ENCODE data around the gene NAPA. TPM values are rescaled to one million over a fixed set of nuclear protein-coding genes. Genes with fewer than 3 reads are reported as not detected.
A peak's percentile ranks its signal among the peaks of the same experiment; 100 is the strongest.
"Not testable (repeated sequence)": the region's sequence is repeated elsewhere in the genome, so short reads cannot be mapped to it uniquely, and the experiment has no call there.

NAPA gene
- total RNA-seq, 1 experiment from 2014 or later = 80.4 TPM

DNA sequence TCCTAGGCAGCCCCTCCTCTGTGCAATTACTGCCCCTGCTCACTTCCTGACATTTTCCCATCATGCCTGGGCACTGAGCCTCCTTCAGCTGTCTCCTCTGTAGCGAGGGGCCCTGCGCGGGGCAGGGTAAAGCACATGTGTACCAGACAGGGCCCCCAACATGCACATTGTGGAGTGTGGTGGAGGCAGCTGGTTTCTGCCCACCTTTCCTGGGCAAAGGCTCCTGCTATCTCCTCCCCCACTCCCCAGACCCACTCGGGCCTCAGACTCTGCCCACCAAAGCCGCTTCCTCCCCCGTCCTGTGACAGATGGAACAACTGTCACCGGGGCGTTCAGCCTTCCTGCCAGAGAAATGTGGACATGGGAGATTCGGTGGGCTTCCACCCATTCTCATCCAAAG lies 28.0 kb downstream of the NAPA start:
- no peaks in the 10 kb centered on the region for H3K27me3 ChIP-seq (ENCODE audit: insufficient read depth, low read depth)
- ChIA-PET CTCF (no interaction called here), POLR2A (ENCODE audit: unreplicated experiment) (no interaction called here)
- no peak overlapping the region for H3K4me3 ChIP-seq
- H3K36me3 ChIP-seq (ENCODE audit: low read depth) = no peaks in the 10 kb centered on the region
- H3K4me2 ChIP-seq = no peak overlapping the region
- BruUV-seq (replicated peaks) = no TSS peak
- no peak for DNase-seq
- H2AFZ ChIP-seq = no peak overlapping the region
- no peak for TF ChIP-seq EZH2 (IDR thresholded peaks at IDR 0.05; ENCODE audit: low read depth)
- TF ChIP-seq, protein P1, sequence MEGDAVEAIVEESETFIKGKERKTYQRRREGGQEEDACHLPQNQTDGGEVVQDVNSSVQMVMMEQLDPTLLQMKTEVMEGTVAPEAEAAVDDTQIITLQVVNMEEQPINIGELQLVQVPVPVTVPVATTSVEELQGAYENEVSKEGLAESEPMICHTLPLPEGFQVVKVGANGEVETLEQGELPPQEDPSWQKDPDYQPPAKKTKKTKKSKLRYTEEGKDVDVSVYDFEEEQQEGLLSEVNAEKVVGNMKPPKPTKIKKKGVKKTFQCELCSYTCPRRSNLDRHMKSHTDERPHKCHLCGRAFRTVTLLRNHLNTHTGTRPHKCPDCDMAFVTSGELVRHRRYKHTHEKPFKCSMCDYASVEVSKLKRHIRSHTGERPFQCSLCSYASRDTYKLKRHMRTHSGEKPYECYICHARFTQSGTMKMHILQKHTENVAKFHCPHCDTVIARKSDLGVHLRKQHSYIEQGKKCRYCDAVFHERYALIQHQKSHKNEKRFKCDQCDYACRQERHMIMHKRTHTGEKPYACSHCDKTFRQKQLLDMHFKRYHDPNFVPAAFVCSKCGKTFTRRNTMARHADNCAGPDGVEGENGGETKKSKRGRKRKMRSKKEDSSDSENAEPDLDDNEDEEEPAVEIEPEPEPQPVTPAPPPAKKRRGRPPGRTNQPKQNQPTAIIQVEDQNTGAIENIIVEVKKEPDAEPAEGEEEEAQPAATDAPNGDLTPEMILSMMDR (conservative IDR thresholded peaks at IDR 0.05) = no peak
- peaks cover 7% of the 10 kb centered on the region for H3K79me2 ChIP-seq (ENCODE audit: low read depth)
- no peaks in the 10 kb centered on the region for H3K9me2 ChIP-seq (ENCODE audit: insufficient read depth)
- H3K4me1 ChIP-seq (replicated peaks; ENCODE audit: insufficient read depth) = peaks cover 10% of the 10 kb centered on the region; the same call in 1 of the 2 replicates
- intact Hi-C loops (cut with micrococcal nuclease; ENCODE audit: unreplicated experiment) = no loop called here
- H4K20me1 ChIP-seq (ENCODE audit: insufficient read depth) = no peaks in the 10 kb centered on the region
- peaks cover 18% of the 10 kb centered on the region for H3F3A ChIP-seq (ENCODE audit: insufficient read depth, low read depth)
- H3K27ac ChIP-seq = no peak overlapping the region
- H3K9me3 ChIP-seq (ENCODE audit: insufficient read depth, low read depth) = no peaks in the 10 kb centered on the region

DNA sequence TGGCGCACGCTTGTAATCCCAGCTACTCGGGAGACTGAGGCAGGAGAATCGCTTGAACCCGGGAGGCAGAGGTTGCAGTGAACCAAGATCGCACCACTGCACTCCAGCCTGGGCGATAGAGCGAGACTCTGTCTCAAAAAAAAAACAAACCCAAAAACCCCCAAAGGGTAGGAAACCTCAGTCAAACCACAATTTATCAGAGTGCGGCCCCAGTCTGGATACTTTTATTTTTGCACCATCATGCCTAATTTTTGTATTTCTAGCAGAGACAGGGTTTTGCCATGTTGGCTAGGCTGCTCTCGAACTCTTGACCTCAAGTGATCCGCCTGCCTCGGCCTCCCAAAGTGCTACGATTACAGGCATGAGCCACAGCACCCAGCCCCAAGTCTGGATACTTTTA lies 28.6 kb downstream of the NAPA start:
- H3K4me1 ChIP-seq (replicated peaks; ENCODE audit: insufficient read depth); H3K4me3 ChIP-seq; H3K9me2 ChIP-seq (ENCODE audit: insufficient read depth); BruUV-seq (replicated peaks); H3K27me3 ChIP-seq (ENCODE audit: insufficient read depth, low read depth); H3K9me3 ChIP-seq (ENCODE audit: insufficient read depth, low read depth); H3K79me2 ChIP-seq (ENCODE audit: low read depth); POLR2A ChIA-PET (ENCODE audit: unreplicated experiment); H3K27ac ChIP-seq; intact Hi-C loops (cut with micrococcal nuclease; ENCODE audit: unreplicated experiment); CTCF ChIA-PET; H3K4me2 ChIP-seq; H4K20me1 ChIP-seq (ENCODE audit: insufficient read depth); H2AFZ ChIP-seq; DNase-seq; H3K36me3 ChIP-seq (ENCODE audit: low read depth): not testable (repeated sequence)
- H3F3A ChIP-seq (ENCODE audit: insufficient read depth, low read depth) = peaks cover 17% of the 10 kb centered on the region

DNA sequence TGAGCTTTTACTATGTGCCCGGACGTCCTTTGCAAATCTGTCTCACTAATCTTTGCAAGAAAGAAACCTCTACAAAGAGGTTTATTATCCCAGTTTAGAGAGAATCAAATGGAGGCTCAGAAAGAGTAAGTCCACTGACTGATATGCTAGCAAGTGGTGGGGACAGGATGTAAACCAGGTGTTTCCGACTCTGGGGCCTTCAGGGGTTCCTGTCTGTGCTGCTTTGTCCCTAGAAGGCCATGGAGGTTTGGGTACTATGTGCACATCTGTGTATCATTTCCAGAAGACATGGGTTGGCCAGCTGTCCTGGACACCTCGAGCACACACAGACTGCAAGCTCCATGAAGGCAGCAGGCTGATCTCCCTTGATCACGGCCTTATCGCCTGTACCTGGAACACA lies 29.7 kb downstream of the NAPA start:
- BruUV-seq (replicated peaks) = no TSS peak
- no peaks in the 10 kb centered on the region for H4K20me1 ChIP-seq (ENCODE audit: insufficient read depth)
- H3F3A ChIP-seq (ENCODE audit: insufficient read depth, low read depth) = peaks cover 17% of the 10 kb centered on the region
- H2AFZ ChIP-seq = no peak overlapping the region
- no peak for TF ChIP-seq EZH2 (IDR thresholded peaks at IDR 0.05; ENCODE audit: low read depth)
- TF ChIP-seq, protein P1 (conservative IDR thresholded peaks at IDR 0.05) = no peak
- H3K4me2 ChIP-seq = peak overlapping the region; percentile 82
- no peaks in the 10 kb centered on the region for H3K9me3 ChIP-seq (ENCODE audit: insufficient read depth, low read depth)
- ChIA-PET POLR2A (ENCODE audit: unreplicated experiment) (no interaction called here), CTCF (no interaction called here)
- no peaks in the 10 kb centered on the region for H3K9me2 ChIP-seq (ENCODE audit: insufficient read depth)
- no peaks in the 10 kb centered on the region for H3K36me3 ChIP-seq (ENCODE audit: low read depth)
- H3K79me2 ChIP-seq (ENCODE audit: low read depth) = peaks cover 7% of the 10 kb centered on the region
- peak overlapping the region; percentile 84; the same call in 1 of the 2 replicates for H3K4me3 ChIP-seq
- DNase-seq = no peak
- no peaks in the 10 kb centered on the region for H3K27me3 ChIP-seq (ENCODE audit: insufficient read depth, low read depth)
- H3K27ac ChIP-seq = no peak overlapping the region
- intact Hi-C loops (cut with micrococcal nuclease; ENCODE audit: unreplicated experiment) = no loop called here
- H3K4me1 ChIP-seq (replicated peaks; ENCODE audit: insufficient read depth) = peaks cover 10% of the 10 kb centered on the region; the same call in 1 of the 2 replicates

Measured in PC-9 (cell line).